Tibial nerve (tissue), 3 donors: ENCODE measurements around the gene BID.

ENCODE experiments used
- POLR2A ChIP-seq, 2 donors: fragments of 450-650 bp; IDR thresholded peaks; one replicate each; pipeline ENCODE4 v1.6.1; 2017; ENCODE audit warnings: antibody characterized with exemption in 2 of 2, mild to moderate bottlenecking in 2 of 2, moderate library complexity in 2 of 2
- TF ChIP-seq, protein P1 (sequence below), 5 experiments: fragments of 200-600 bp in 3 of 5; fragments of 450-650 bp in 2 of 5; sonication (generic) in 3 of 5; IDR thresholded peaks; one replicate each; pipeline ENCODE4 v1.5.1; 2016 to 2019; ENCODE audit warnings: antibody characterized with exemption in 5 of 5, mild to moderate bottlenecking in 3 of 5, moderate library complexity in 2 of 5

DNA sequence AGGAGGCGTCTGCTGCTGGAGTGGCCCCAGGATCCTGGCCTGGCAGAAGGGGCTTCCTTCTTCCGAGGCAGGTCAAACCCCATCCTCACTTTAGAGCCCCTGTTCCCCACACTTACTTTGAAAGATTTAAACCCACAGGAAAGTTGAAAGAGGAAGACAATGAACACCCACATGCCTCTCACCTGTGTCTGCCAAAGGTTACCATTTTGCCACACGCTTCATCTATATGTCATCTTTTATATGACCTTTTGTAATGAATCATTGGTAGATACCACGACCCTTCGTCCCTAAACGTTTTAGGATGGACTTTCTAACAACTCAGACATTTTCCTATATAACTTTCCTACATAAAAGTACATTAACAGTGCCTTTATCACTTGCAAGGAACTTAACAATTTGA is 39.8 kb upstream of the BID start:
- TF ChIP-seq, protein P1, sequence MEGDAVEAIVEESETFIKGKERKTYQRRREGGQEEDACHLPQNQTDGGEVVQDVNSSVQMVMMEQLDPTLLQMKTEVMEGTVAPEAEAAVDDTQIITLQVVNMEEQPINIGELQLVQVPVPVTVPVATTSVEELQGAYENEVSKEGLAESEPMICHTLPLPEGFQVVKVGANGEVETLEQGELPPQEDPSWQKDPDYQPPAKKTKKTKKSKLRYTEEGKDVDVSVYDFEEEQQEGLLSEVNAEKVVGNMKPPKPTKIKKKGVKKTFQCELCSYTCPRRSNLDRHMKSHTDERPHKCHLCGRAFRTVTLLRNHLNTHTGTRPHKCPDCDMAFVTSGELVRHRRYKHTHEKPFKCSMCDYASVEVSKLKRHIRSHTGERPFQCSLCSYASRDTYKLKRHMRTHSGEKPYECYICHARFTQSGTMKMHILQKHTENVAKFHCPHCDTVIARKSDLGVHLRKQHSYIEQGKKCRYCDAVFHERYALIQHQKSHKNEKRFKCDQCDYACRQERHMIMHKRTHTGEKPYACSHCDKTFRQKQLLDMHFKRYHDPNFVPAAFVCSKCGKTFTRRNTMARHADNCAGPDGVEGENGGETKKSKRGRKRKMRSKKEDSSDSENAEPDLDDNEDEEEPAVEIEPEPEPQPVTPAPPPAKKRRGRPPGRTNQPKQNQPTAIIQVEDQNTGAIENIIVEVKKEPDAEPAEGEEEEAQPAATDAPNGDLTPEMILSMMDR (IDR thresholded peaks at IDR 0.05): no peak
- TF ChIP-seq POLR2A (IDR thresholded peaks at IDR 0.05): no peak
